Retinal pigment epithelial cell (primary cell): ENCODE measurements around the gene GAK.

Source experiments
- DNase-seq: peaks from one replicate; pipeline ENCODE4 v3.0.0-alpha.2; 2010; ENCODE audit warnings: low read depth
- H3K4me3 ChIP-seq: 2 replicates; pipeline ENCODE4 v1.5.1; 2011; ENCODE audit warnings: mild to moderate bottlenecking, low read length, control low read depth, moderate library complexity
- TF ChIP-seq, protein P1 (sequence below): conservative IDR thresholded peaks from 2 replicates; pipeline ENCODE4 v1.5.1; 2011; ENCODE audit warnings: low read depth, low read length, control low read depth, inconsistent platforms

The GAK gene

DNA sequence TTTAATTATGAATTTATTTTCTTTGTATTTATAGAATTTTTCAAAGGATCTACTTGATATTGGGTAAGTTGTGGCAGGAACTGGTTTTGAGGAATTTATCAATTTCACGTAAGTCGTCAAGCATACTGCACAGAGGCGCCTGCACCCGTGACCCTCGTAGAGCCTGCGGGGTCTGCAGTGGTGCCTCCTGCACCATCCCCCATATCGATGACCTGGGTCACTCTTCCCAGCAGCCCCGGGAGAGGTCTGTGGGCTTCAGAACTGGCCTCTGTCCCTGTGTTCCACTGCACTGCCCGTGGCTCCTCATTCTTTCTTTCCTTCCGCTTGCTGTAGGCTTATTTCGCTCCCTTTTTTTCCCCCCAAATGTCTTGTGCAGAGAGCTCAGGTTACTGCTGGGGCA lies 74.7 kb downstream of the GAK start:
- DNase-seq, result no peak
- H3K4me3 ChIP-seq, result no peak overlapping the region
- TF ChIP-seq, protein P1, sequence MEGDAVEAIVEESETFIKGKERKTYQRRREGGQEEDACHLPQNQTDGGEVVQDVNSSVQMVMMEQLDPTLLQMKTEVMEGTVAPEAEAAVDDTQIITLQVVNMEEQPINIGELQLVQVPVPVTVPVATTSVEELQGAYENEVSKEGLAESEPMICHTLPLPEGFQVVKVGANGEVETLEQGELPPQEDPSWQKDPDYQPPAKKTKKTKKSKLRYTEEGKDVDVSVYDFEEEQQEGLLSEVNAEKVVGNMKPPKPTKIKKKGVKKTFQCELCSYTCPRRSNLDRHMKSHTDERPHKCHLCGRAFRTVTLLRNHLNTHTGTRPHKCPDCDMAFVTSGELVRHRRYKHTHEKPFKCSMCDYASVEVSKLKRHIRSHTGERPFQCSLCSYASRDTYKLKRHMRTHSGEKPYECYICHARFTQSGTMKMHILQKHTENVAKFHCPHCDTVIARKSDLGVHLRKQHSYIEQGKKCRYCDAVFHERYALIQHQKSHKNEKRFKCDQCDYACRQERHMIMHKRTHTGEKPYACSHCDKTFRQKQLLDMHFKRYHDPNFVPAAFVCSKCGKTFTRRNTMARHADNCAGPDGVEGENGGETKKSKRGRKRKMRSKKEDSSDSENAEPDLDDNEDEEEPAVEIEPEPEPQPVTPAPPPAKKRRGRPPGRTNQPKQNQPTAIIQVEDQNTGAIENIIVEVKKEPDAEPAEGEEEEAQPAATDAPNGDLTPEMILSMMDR, result no peak

GRCh38 chr4:856225-856901 lies 75.8 kb downstream of the GAK start:
- no peak for DNase-seq
- TF ChIP-seq, protein P1, result no peak
- H3K4me3 ChIP-seq, result no peak overlapping the region

GRCh38 chr4:855880-856224 lies 76.3 kb downstream of the GAK start:
- TF ChIP-seq, protein P1, result no peak
- DNase-seq, result no peak
- H3K4me3 ChIP-seq, result no peak overlapping the region

GRCh38 chr4:854356-854755 lies 77.8 kb downstream of the GAK start:
- TF ChIP-seq, protein P1, result no peak
- DNase-seq, result no peak
- no peak overlapping the region for H3K4me3 ChIP-seq

- H3K4me3 ChIP-seq, result no peak overlapping the region
- DNase-seq, result no peak
- TF ChIP-seq, protein P1, result no peak
Observed at GRCh38 chr4:853416-853781, 78.7 kb downstream of the GAK start.

- DNase-seq, result no peak
- H3K4me3 ChIP-seq, result no peak overlapping the region
- TF ChIP-seq, protein P1, result no peak
Observed at GRCh38 chr4:851701-852430, 80.2 kb downstream of the GAK start.
